ENCODE measurements around the gene DENND2D.

The DENND2D gene

DNA sequence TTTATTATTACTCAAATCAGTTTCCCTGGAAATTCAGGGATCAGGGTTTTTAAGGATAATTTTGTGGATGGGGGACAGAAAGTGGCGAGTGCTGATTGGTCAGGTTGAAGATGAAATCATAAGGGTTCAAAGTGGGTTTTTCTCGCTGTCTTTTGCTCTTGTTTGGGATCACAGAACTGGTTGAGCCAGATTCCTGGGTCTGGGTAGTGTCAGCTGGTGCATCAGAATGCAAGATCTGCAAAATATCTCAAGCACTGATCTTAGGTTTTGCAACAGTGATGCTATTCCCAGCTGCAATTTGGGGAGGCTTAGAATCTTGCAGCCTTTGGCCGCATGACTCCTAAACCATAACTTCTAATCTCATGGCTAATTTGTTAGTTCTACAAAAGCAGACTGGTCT, 36.4 kb upstream of the DENND2D start:
- TF ChIP-seq CTCF (IDR thresholded peaks at IDR 0.05; ENCODE audit: low read depth, low read length) = no peak
- no peak for DNase-seq (ENCODE audit: extremely low read depth, low read depth)

DNA sequence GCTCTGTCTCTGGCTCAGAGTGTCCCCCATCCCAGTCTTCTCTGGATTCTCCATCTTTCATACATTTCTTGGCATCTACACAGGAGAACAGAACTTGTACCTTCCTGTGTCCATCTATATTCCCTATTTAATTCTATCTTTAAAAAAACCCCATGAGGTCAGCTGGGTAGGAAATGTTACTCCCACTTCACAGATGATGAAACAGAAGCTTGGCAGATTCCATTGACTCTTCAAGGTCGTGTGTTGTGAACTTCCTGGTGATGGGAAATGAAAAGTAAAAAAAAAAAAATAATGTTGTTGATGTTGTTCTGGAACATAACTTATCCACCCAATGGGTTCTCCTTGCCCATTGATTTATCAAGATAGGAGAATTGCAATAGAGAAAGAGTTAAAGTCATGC, 35.9 kb upstream of the DENND2D start:
- DNase-seq (ENCODE audit: extremely low read depth, low read depth) = no peak
- no peak for TF ChIP-seq CTCF (IDR thresholded peaks at IDR 0.05; ENCODE audit: low read depth, low read length)

GRCh38 chr1:111234866-111235265, 34.4 kb upstream of the DENND2D start:
- no peak for TF ChIP-seq CTCF (IDR thresholded peaks at IDR 0.05; ENCODE audit: low read depth, low read length)
- no peak for DNase-seq (ENCODE audit: extremely low read depth, low read depth)

DNA sequence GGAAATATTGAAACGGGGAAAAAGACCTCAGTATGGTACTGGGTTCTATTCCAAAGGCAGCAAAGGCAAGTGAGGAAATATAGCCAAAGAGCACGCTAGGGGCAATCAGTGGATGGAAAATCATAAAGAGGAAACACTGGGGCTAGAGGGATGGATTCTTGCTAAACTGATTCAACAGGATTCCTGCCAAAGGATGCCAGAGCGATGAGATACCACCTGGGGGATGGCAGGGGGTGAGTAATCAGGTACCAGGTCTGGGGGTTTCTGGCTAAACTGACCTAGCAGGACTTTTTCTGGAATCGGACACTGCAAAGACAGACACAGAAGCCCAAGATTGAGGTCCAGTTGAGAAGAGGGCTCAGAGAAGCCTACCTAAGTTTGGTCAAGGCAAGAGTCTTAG, 33.8 kb upstream of the DENND2D start:
- TF ChIP-seq CTCF (IDR thresholded peaks at IDR 0.05; ENCODE audit: low read depth, low read length) = no peak
- no peak for DNase-seq (ENCODE audit: extremely low read depth, low read depth)

DNA sequence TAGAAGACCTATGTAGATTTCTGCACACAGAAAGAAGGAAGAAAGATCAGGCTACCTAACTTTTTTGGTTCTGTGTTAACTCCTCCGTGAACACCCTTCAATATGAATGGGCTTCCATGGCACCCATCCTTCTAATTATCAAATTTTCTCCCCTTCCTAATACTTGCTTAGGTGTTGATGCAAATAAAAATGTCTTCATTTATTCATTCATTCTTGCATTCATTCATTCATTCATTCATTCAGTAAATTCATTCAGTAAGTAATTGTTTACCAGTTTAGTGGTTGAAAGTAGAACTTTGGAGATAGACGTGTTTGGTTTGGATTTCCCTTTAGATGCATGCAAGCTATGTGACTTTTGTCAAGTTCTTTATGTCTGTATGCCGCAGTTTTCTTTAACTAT, 31.7 kb upstream of the DENND2D start:
- no peak for DNase-seq (ENCODE audit: extremely low read depth, low read depth)
- no peak for TF ChIP-seq CTCF (IDR thresholded peaks at IDR 0.05; ENCODE audit: low read depth, low read length)

- DNase-seq (ENCODE audit: extremely low read depth, low read depth) = no peak
- TF ChIP-seq CTCF (IDR thresholded peaks at IDR 0.05; ENCODE audit: low read depth, low read length) = no peak
Observed at GRCh38 chr1:111228748-111229126, 28.3 kb upstream of the DENND2D start.

GRCh38 chr1:111227851-111228747, 27.7 kb upstream of the DENND2D start:
- DNase-seq (ENCODE audit: extremely low read depth, low read depth) = peak; percentile 37
- no peak for TF ChIP-seq CTCF (IDR thresholded peaks at IDR 0.05; ENCODE audit: low read depth, low read length)

All from AG09319 (cell line).